Measurements from ENCODE around the gene USP40.

Gene USP40

GRCh38 chr2:233456934-233457333 is 109.6 kb downstream of the USP40 start:
- DNase-seq (ENCODE audit: low read depth): no peak
- no peak for TF ChIP-seq CTCF (conservative IDR thresholded peaks at IDR 0.05; ENCODE audit: control insufficient read depth, insufficient read depth, low read depth, low read length)

GRCh38 chr2:233456111-233456510 is 110.5 kb downstream of the USP40 start:
- no peak for TF ChIP-seq CTCF (conservative IDR thresholded peaks at IDR 0.05; ENCODE audit: control insufficient read depth, insufficient read depth, low read depth, low read length)
- no peak for DNase-seq (ENCODE audit: low read depth)
- H3K4me3 ChIP-seq (ENCODE audit: control insufficient read depth, low read depth, low read length): no peak overlapping the region

More at GRCh38 chr2:233456934-233457333, 109.6 kb downstream of the USP40 start:
- no peak overlapping the region for H3K4me3 ChIP-seq (ENCODE audit: control insufficient read depth, low read depth, low read length)

- no peak for TF ChIP-seq CTCF (conservative IDR thresholded peaks at IDR 0.05; ENCODE audit: control insufficient read depth, insufficient read depth, low read depth, low read length)
- no peak overlapping the region for H3K4me3 ChIP-seq (ENCODE audit: control insufficient read depth, low read depth, low read length)
- no peak for DNase-seq (ENCODE audit: low read depth)
These were observed 111.1 kb downstream of the USP40 start for GRCh38 chr2:233455491-233455890.

GRCh38 chr2:233455006-233455405 is 111.6 kb downstream of the USP40 start:
- no peak overlapping the region for H3K4me3 ChIP-seq (ENCODE audit: control insufficient read depth, low read depth, low read length)
- no peak for TF ChIP-seq CTCF (conservative IDR thresholded peaks at IDR 0.05; ENCODE audit: control insufficient read depth, insufficient read depth, low read depth, low read length)
- DNase-seq (ENCODE audit: low read depth): no peak

GRCh38 chr2:233453916-233454315 is 112.7 kb downstream of the USP40 start:
- DNase-seq (ENCODE audit: low read depth): no peak
- no peak for TF ChIP-seq CTCF (conservative IDR thresholded peaks at IDR 0.05; ENCODE audit: control insufficient read depth, insufficient read depth, low read depth, low read length)
- H3K4me3 ChIP-seq (ENCODE audit: control insufficient read depth, low read depth, low read length): no peak overlapping the region

GRCh38 chr2:233453111-233453915 is 113.3 kb downstream of the USP40 start:
- TF ChIP-seq CTCF (conservative IDR thresholded peaks at IDR 0.05; ENCODE audit: control insufficient read depth, insufficient read depth, low read depth, low read length): no peak
- DNase-seq (ENCODE audit: low read depth): no peak

More at GRCh38 chr2:233453111-233453915, 113.3 kb downstream of the USP40 start:
- no peak overlapping the region for H3K4me3 ChIP-seq (ENCODE audit: control insufficient read depth, low read depth, low read length)

Data from fibroblast of mammary gland (primary cell).